OCI-LY7 (cell line): ENCODE results near the gene DZIP1. TPM values are rescaled to one million over a fixed set of nuclear protein-coding genes. Genes with fewer than 3 reads are reported as not detected.

ENCODE experiments used
- BruUV-seq: library from RNA; stranded (reverse); fragments of 400-500 nt; replicated peaks from 2 replicates; lab custom pipeline; 2021; lab: Mats Ljungman, UMichigan
- CTCF ChIA-PET: fragments of 300-600 bp; sonication (Branson Sonifier 250); formaldehyde crosslinking; loops from one replicate; lab custom pipeline; 2022; ENCODE audit warnings: antibody characterized with exemption; ENCODE audit not compliant: unreplicated experiment; lab: Charles Lee
- POLR2A ChIA-PET: fragments of 300-600 bp; sonication (Branson Sonifier 250); formaldehyde crosslinking; loops from one replicate; lab custom pipeline; 2022; ENCODE audit warnings: antibody characterized with exemption; lab: Charles Lee
- DNase-seq: peaks from one replicate; pipeline ENCODE4 v3.0.0-alpha.2; 2015; ENCODE audit warnings: low spot score
- H2AFZ ChIP-seq: fragments of 200-600 bp; sonication (generic), shearing (Covaris generic); 2 replicates; pipeline ENCODE4 v1.6.1; 2014; ENCODE audit warnings: mild to moderate bottlenecking, antibody characterized with exemption, low read length, moderate library complexity
- H3K27ac ChIP-seq: fragments of 200-600 bp; sonication (generic); 2 replicates; pipeline ENCODE4 v1.5.1; 2014; ENCODE audit warnings: mixed run types, low read depth, mild to moderate bottlenecking, moderate library complexity, low read length, inconsistent platforms; ENCODE audit not compliant: poor library complexity, severe bottlenecking
- H3K36me3 ChIP-seq: fragments of 200-600 bp; sonication (generic); 2 replicates; pipeline ENCODE4 v1.6.1; 2014; ENCODE audit warnings: mild to moderate bottlenecking, antibody characterized with exemption, low read length, moderate library complexity, mixed read lengths; ENCODE audit not compliant: insufficient read depth
- H3K4me1 ChIP-seq: fragments of 200-600 bp; sonication (generic); 2 replicates; pipeline ENCODE4 v1.5.1; 2014; ENCODE audit warnings: mild to moderate bottlenecking, low read length; ENCODE audit not compliant: insufficient read depth, poor library complexity, severe bottlenecking
- H3K4me2 ChIP-seq: fragments of 200-600 bp; sonication (generic); 2 replicates; pipeline ENCODE4 v1.6.1; 2014; ENCODE audit warnings: mild to moderate bottlenecking, low read length
- H3K4me3 ChIP-seq: fragments of 200-600 bp; sonication (generic); 2 replicates; pipeline ENCODE4 v1.5.1; 2014; ENCODE audit warnings: mild to moderate bottlenecking, low read depth, low read length; ENCODE audit not compliant: poor library complexity, severe bottlenecking
- H3K79me2 ChIP-seq: fragments of 200-600 bp; sonication (generic); 2 replicates; pipeline ENCODE4 v1.6.1; 2016; ENCODE audit warnings: low read depth, mild to moderate bottlenecking, low read length, moderate library complexity, mixed read lengths; ENCODE audit not compliant: insufficient read depth
- H3K9me2 ChIP-seq: fragments of 200-600 bp; sonication (generic); 2 replicates; pipeline ENCODE4 v1.6.1; 2016; ENCODE audit warnings: mild to moderate bottlenecking, low read length, mixed read lengths; ENCODE audit not compliant: insufficient read depth
- H3K9me3 ChIP-seq: fragments of 200-600 bp; sonication (generic); 2 replicates; pipeline ENCODE4 v1.6.1; 2014; ENCODE audit warnings: mild to moderate bottlenecking, mixed run types, low read length, mixed read lengths
- H4K20me1 ChIP-seq: fragments of 200-600 bp; sonication (generic); 2 replicates; pipeline ENCODE4 v1.6.1; 2014; ENCODE audit warnings: mild to moderate bottlenecking, antibody characterized with exemption, low read length, moderate library complexity, mixed read lengths; ENCODE audit not compliant: insufficient read depth
- CTCF ChIP-seq: fragments of 200-600 bp; sonication (generic); conservative IDR thresholded peaks from 2 replicates; pipeline ENCODE4 v1.5.1; 2014; ENCODE audit warnings: mild to moderate bottlenecking, antibody characterized with exemption, low read length, moderate library complexity, mixed read lengths
- EZH2phosphoT487 ChIP-seq: fragments of 200-600 bp; sonication (generic); IDR thresholded peaks from 2 replicates; pipeline ENCODE4 v1.6.1; 2018; ENCODE audit warnings: low read depth, borderline replicate concordance, mild to moderate bottlenecking, mixed run types, antibody characterized with exemption, low read length, moderate library complexity, mixed read lengths
- intact Hi-C: fragments of 100-400 bp; cut with micrococcal nuclease; formaldehyde crosslinking; loops from one replicate; pipeline ENCODE4 v1.10.0; 2022; ENCODE audit not compliant: unreplicated experiment
- total RNA-seq, 2 experiments: library from RNA; depleted of rRNA in 1 of 2; stranded (reverse); fragments of >200 nt in 1 of 2; shearing (Covaris generic) in 1 of 2; gene quantifications; 2 replicates each; pipeline ENCODE4 v1.2.3, GENCODE V29; 2014 to 2022

DZIP1 gene
- total RNA-seq, 2 experiments from 2014 or later, result not detected

GRCh38 chr13:95647321-95647720 lies 2.8 kb upstream of the DZIP1 start:
- POLR2A ChIA-PET, result no interaction called here
- Histone ChIP-seq H3K79me2 (no peaks in the 10 kb centered on the region), H3K27ac (no peak overlapping the region), H3K9me2 (no peaks in the 10 kb centered on the region), H3K4me1 (no peaks in the 10 kb centered on the region), H2AFZ (no peak overlapping the region), H3K4me3 (no peak overlapping the region), H3K36me3 (no peaks in the 10 kb centered on the region), H3K4me2 (no peak overlapping the region), H3K9me3 (no peaks in the 10 kb centered on the region), H4K20me1 (no peaks in the 10 kb centered on the region)
- no peak for DNase-seq
- CTCF ChIA-PET, result no interaction called here
- TF ChIP-seq EZH2phosphoT487 (no peak), CTCF (no peak)
- intact Hi-C loops, result no loop called here
- BruUV-seq, result no TSS peak

- H3K27ac ChIP-seq, result no peak overlapping the region
- H3K4me2 ChIP-seq, result no peak overlapping the region
- no peaks in the 10 kb centered on the region for H3K4me1 ChIP-seq
- POLR2A ChIA-PET, result no interaction called here
- intact Hi-C loops, result no loop called here
- CTCF ChIA-PET, result no interaction called here
- TF ChIP-seq EZH2phosphoT487 (no peak), CTCF (no peak)
- H3K36me3 ChIP-seq, result no peaks in the 10 kb centered on the region
- no peaks in the 10 kb centered on the region for H3K9me3 ChIP-seq
- H2AFZ ChIP-seq, result no peak overlapping the region
- H3K9me2 ChIP-seq, result no peaks in the 10 kb centered on the region
- H3K4me3 ChIP-seq, result no peak overlapping the region
- no peaks in the 10 kb centered on the region for H3K79me2 ChIP-seq
- BruUV-seq, result no TSS peak
- no peaks in the 10 kb centered on the region for H4K20me1 ChIP-seq
- DNase-seq, result no peak
Measured at GRCh38 chr13:95643936-95644598, 439 bp downstream of the DZIP1 start.

- no peak overlapping the region for H2AFZ ChIP-seq
Measured at GRCh38 chr13:95643571-95643935, 953 bp downstream of the DZIP1 start.

More at GRCh38 chr13:95643571-95643935, 953 bp downstream of the DZIP1 start:
- H3K4me3 ChIP-seq, result no peak overlapping the region
- intact Hi-C loops, result no loop called here
- no peak for DNase-seq
- CTCF ChIA-PET, result no interaction called here
- H4K20me1 ChIP-seq, result no peaks in the 10 kb centered on the region
- no TSS peak for BruUV-seq
- H3K4me1 ChIP-seq, result no peaks in the 10 kb centered on the region
- H3K4me2 ChIP-seq, result no peak overlapping the region
- TF ChIP-seq EZH2phosphoT487 (no peak), CTCF (no peak)
- H3K79me2 ChIP-seq, result no peaks in the 10 kb centered on the region
- no peaks in the 10 kb centered on the region for H3K9me3 ChIP-seq
- POLR2A ChIA-PET, result no interaction called here
- no peak overlapping the region for H3K27ac ChIP-seq
- no peaks in the 10 kb centered on the region for H3K36me3 ChIP-seq
- no peaks in the 10 kb centered on the region for H3K9me2 ChIP-seq
